Skeletal muscle cell (primary cell): ENCODE data around the gene CNOT9.
"Not testable (repeated sequence)": the region's sequence is repeated elsewhere in the genome, so short reads cannot be mapped to it uniquely, and the experiment has no call there.

Experiments used
- DNase-seq: peaks from one replicate; pipeline ENCODE4 v3.0.0-alpha.2; 2010; ENCODE audit warnings: low read depth
- H3K4me3 ChIP-seq: 2 replicates; pipeline ENCODE4 v1.5.1; 2011; ENCODE audit warnings: low read depth, mild to moderate bottlenecking, control low read depth, low read length, moderate library complexity

CNOT9 gene

GRCh38 chr2:218568190-218569037, at the start of gene CNOT9, which contains the start of gene USP37:
CNOT9 (plus strand) TSS chr2:218568839; CDS start chr2:218568955, 116 bp downstream.
USP37 (minus strand) TSS chr2:218568351; CDS start chr2:218558653, 9,698 bp downstream.
- peak; percentile 93 for DNase-seq
- H3K4me3 ChIP-seq = peak within 1 kb of the TSS; percentile 76

- no peak overlapping the region for H3K4me3 ChIP-seq
- no peak for DNase-seq
Observed at GRCh38 chr2:218518876-218519275, 49.8 kb upstream of the CNOT9 start.

- no peak for DNase-seq
- no peak overlapping the region for H3K4me3 ChIP-seq
Observed at GRCh38 chr2:218523651-218524050, 45.0 kb upstream of the CNOT9 start.

- not testable (repeated sequence) for DNase-seq, H3K4me3 ChIP-seq
Observed at GRCh38 chr2:218528409-218528808, 40.2 kb upstream of the CNOT9 start.

GRCh38 chr2:218529990-218530389, 38.6 kb upstream of the CNOT9 start:
- no peak for DNase-seq
- H3K4me3 ChIP-seq = no peak overlapping the region

GRCh38 chr2:218536804-218537494, 31.7 kb upstream of the CNOT9 start:
- no peak overlapping the region for H3K4me3 ChIP-seq
- DNase-seq = no peak

- DNase-seq = no peak
- H3K4me3 ChIP-seq = no peak overlapping the region
Observed at GRCh38 chr2:218540015-218540414, 28.6 kb upstream of the CNOT9 start.

GRCh38 chr2:218546012-218546411, 22.6 kb upstream of the CNOT9 start:
- H3K4me3 ChIP-seq = no peak overlapping the region
- DNase-seq = no peak

GRCh38 chr2:218547511-218547910, 21.1 kb upstream of the CNOT9 start:
- no peak for DNase-seq
- no peak overlapping the region for H3K4me3 ChIP-seq

- H3K4me3 ChIP-seq = no peak overlapping the region
- no peak for DNase-seq
Observed at GRCh38 chr2:218547978-218548377, 20.7 kb upstream of the CNOT9 start.

- not testable (repeated sequence) for H3K4me3 ChIP-seq, DNase-seq
Observed at GRCh38 chr2:218554225-218554624, 14.4 kb upstream of the CNOT9 start.

GRCh38 chr2:218555527-218555926, 13.1 kb upstream of the CNOT9 start:
- DNase-seq = no peak

GRCh38 chr2:218557941-218558340, 10.7 kb upstream of the CNOT9 start:
- H3K4me3 ChIP-seq = no peak overlapping the region
- DNase-seq = no peak

More at GRCh38 chr2:218555527-218555926, 13.1 kb upstream of the CNOT9 start:
- no peak overlapping the region for H3K4me3 ChIP-seq

GRCh38 chr2:218558986-218559385, 9.7 kb upstream of the CNOT9 start:
- no peak for DNase-seq

GRCh38 chr2:218564056-218564455, 4.6 kb upstream of the CNOT9 start:
- no peak overlapping the region for H3K4me3 ChIP-seq
- no peak for DNase-seq

More at GRCh38 chr2:218558986-218559385, 9.7 kb upstream of the CNOT9 start:
- no peak overlapping the region for H3K4me3 ChIP-seq

GRCh38 chr2:218566296-218566695, 2.3 kb upstream of the CNOT9 start:
- DNase-seq = no peak
- no peak overlapping the region for H3K4me3 ChIP-seq

- DNase-seq = no peak
- peak overlapping the region; percentile 76 for H3K4me3 ChIP-seq
Observed at GRCh38 chr2:218567797-218568189, 846 bp upstream of the CNOT9 start.

- DNase-seq = no peak
- H3K4me3 ChIP-seq = peak overlapping the region; percentile 73
Observed at GRCh38 chr2:218569038-218569431, 396 bp downstream of the CNOT9 start.

GRCh38 chr2:218569661-218570500, 1.2 kb downstream of the CNOT9 start:
- H3K4me3 ChIP-seq = peak overlapping the region; percentile 73
- DNase-seq = no peak

- H3K4me3 ChIP-seq = peak overlapping the region; percentile 73
- DNase-seq = no peak
Observed at GRCh38 chr2:218570850-218571249, 2.2 kb downstream of the CNOT9 start.
